OCI-LY7 (cell line): ENCODE data around the gene PAN2. TPM values are rescaled to one million over a fixed set of nuclear protein-coding genes. Genes with fewer than 3 reads are reported as not detected.
"Not testable (repeated sequence)": the region's sequence is repeated elsewhere in the genome, so short reads cannot be mapped to it uniquely, and the experiment has no call there.

Experiments
- BruUV-seq: library from RNA; stranded (reverse); fragments of 400-500 nt; replicated peaks from 2 replicates; lab custom pipeline; 2021; lab: Mats Ljungman, UMichigan
- CTCF ChIA-PET: fragments of 300-600 bp; sonication (Branson Sonifier 250); formaldehyde crosslinking; loops from one replicate; lab custom pipeline; 2022; ENCODE audit warnings: antibody characterized with exemption; ENCODE audit not compliant: unreplicated experiment; lab: Charles Lee
- POLR2A ChIA-PET: fragments of 300-600 bp; sonication (Branson Sonifier 250); formaldehyde crosslinking; loops from one replicate; lab custom pipeline; 2022; ENCODE audit warnings: antibody characterized with exemption; lab: Charles Lee
- DNase-seq: peaks from one replicate; pipeline ENCODE4 v3.0.0-alpha.2; 2015; ENCODE audit warnings: low spot score
- H2AFZ ChIP-seq: fragments of 200-600 bp; sonication (generic), shearing (Covaris generic); 2 replicates; pipeline ENCODE4 v1.6.1; 2014; ENCODE audit warnings: mild to moderate bottlenecking, antibody characterized with exemption, low read length, moderate library complexity
- H3K27ac ChIP-seq: fragments of 200-600 bp; sonication (generic); 2 replicates; pipeline ENCODE4 v1.5.1; 2014; ENCODE audit warnings: mixed run types, low read depth, mild to moderate bottlenecking, moderate library complexity, low read length, inconsistent platforms; ENCODE audit not compliant: poor library complexity, severe bottlenecking
- H3K36me3 ChIP-seq: fragments of 200-600 bp; sonication (generic); 2 replicates; pipeline ENCODE4 v1.6.1; 2014; ENCODE audit warnings: mild to moderate bottlenecking, antibody characterized with exemption, low read length, moderate library complexity, mixed read lengths; ENCODE audit not compliant: insufficient read depth
- H3K4me1 ChIP-seq: fragments of 200-600 bp; sonication (generic); 2 replicates; pipeline ENCODE4 v1.5.1; 2014; ENCODE audit warnings: mild to moderate bottlenecking, low read length; ENCODE audit not compliant: insufficient read depth, poor library complexity, severe bottlenecking
- H3K4me2 ChIP-seq: fragments of 200-600 bp; sonication (generic); 2 replicates; pipeline ENCODE4 v1.6.1; 2014; ENCODE audit warnings: mild to moderate bottlenecking, low read length
- H3K4me3 ChIP-seq: fragments of 200-600 bp; sonication (generic); 2 replicates; pipeline ENCODE4 v1.5.1; 2014; ENCODE audit warnings: mild to moderate bottlenecking, low read depth, low read length; ENCODE audit not compliant: poor library complexity, severe bottlenecking
- H3K79me2 ChIP-seq: fragments of 200-600 bp; sonication (generic); 2 replicates; pipeline ENCODE4 v1.6.1; 2016; ENCODE audit warnings: low read depth, mild to moderate bottlenecking, low read length, moderate library complexity, mixed read lengths; ENCODE audit not compliant: insufficient read depth
- H3K9me2 ChIP-seq: fragments of 200-600 bp; sonication (generic); 2 replicates; pipeline ENCODE4 v1.6.1; 2016; ENCODE audit warnings: mild to moderate bottlenecking, low read length, mixed read lengths; ENCODE audit not compliant: insufficient read depth
- H3K9me3 ChIP-seq: fragments of 200-600 bp; sonication (generic); 2 replicates; pipeline ENCODE4 v1.6.1; 2014; ENCODE audit warnings: mild to moderate bottlenecking, mixed run types, low read length, mixed read lengths
- H4K20me1 ChIP-seq: fragments of 200-600 bp; sonication (generic); 2 replicates; pipeline ENCODE4 v1.6.1; 2014; ENCODE audit warnings: mild to moderate bottlenecking, antibody characterized with exemption, low read length, moderate library complexity, mixed read lengths; ENCODE audit not compliant: insufficient read depth
- EZH2phosphoT487 ChIP-seq: fragments of 200-600 bp; sonication (generic); IDR thresholded peaks from 2 replicates; pipeline ENCODE4 v1.6.1; 2018; ENCODE audit warnings: low read depth, borderline replicate concordance, mild to moderate bottlenecking, mixed run types, antibody characterized with exemption, low read length, moderate library complexity, mixed read lengths
- intact Hi-C: fragments of 100-400 bp; cut with micrococcal nuclease; formaldehyde crosslinking; loops from one replicate; pipeline ENCODE4 v1.10.0; 2022; ENCODE audit not compliant: unreplicated experiment
- total RNA-seq, 2 experiments: library from RNA; depleted of rRNA in 1 of 2; stranded (reverse); fragments of >200 nt in 1 of 2; shearing (Covaris generic) in 1 of 2; gene quantifications; 2 replicates each; pipeline ENCODE4 v1.2.3, GENCODE V29; 2014 to 2022
- TF ChIP-seq, protein P1 (sequence below): fragments of 200-600 bp; sonication (generic); conservative IDR thresholded peaks from 2 replicates; pipeline ENCODE4 v1.5.1; 2014; ENCODE audit warnings: mild to moderate bottlenecking, antibody characterized with exemption, low read length, moderate library complexity, mixed read lengths

PAN2 gene
- total RNA-seq, 2 experiments from 2014 or later, result 106 to 117 TPM

DNA sequence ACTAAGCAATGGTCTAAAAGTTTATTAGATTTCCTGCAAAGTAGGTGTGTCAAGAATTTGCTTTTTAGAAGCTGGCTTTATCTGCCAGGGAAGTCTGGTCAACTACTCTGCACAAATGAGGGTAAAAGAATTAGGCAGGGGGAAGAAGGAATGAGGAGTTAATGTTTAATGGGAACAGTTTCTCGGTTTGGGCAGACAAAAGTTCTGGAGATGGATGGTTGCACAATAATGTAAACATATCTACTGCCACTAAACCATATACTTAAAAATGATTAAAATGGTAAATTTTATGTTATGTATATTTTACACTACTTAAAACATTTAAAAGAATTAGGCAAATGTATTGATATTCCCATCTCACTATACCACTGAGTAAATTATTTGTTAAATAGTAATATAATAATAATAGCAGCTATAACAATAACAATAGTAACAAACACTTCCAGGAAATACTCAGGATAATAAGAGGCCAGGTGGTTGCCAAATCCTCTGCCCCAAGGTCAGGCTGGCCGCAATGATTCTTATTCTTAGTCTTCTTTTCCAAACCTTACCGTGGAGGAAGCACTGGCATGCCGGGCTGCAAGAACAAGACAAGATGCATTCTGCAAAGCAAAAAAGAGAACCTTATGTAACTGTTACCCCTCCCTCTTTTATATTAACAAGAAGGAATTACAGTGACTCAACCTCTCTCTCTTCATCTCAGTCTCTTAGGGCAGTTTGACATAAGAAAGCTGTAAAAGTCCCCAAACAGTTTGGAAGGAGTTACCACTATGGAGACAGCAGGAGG lies 47.6 kb downstream of the PAN2 start:
- Histone ChIP-seq H3K36me3 (peaks cover 94% of the 10 kb centered on the region), H3K4me3 (no peak overlapping the region), H3K4me2 (no peak overlapping the region), H3K9me3 (no peaks in the 10 kb centered on the region), H3K27ac (no peak overlapping the region), H3K4me1 (peaks cover under 1% of the 10 kb centered on the region), H4K20me1 (no peaks in the 10 kb centered on the region), H2AFZ (no peak overlapping the region), H3K9me2 (no peaks in the 10 kb centered on the region), H3K79me2 (peaks cover 42% of the 10 kb centered on the region)
- ChIA-PET CTCF (no interaction called here), POLR2A (interaction anchor here (0.6 to 1.0 kb wide), 3 partner anchors 12 to 151 kb away, joined by 3 to 4 read pairs (median 4); no protein-coding TSS in a partner anchor)
- intact Hi-C loops, result no loop called here
- no peak for TF ChIP-seq EZH2phosphoT487
- TF ChIP-seq, protein P1, sequence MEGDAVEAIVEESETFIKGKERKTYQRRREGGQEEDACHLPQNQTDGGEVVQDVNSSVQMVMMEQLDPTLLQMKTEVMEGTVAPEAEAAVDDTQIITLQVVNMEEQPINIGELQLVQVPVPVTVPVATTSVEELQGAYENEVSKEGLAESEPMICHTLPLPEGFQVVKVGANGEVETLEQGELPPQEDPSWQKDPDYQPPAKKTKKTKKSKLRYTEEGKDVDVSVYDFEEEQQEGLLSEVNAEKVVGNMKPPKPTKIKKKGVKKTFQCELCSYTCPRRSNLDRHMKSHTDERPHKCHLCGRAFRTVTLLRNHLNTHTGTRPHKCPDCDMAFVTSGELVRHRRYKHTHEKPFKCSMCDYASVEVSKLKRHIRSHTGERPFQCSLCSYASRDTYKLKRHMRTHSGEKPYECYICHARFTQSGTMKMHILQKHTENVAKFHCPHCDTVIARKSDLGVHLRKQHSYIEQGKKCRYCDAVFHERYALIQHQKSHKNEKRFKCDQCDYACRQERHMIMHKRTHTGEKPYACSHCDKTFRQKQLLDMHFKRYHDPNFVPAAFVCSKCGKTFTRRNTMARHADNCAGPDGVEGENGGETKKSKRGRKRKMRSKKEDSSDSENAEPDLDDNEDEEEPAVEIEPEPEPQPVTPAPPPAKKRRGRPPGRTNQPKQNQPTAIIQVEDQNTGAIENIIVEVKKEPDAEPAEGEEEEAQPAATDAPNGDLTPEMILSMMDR, result no peak
- DNase-seq, result no peak
- BruUV-seq, result TSS peak; percentile 46

DNA sequence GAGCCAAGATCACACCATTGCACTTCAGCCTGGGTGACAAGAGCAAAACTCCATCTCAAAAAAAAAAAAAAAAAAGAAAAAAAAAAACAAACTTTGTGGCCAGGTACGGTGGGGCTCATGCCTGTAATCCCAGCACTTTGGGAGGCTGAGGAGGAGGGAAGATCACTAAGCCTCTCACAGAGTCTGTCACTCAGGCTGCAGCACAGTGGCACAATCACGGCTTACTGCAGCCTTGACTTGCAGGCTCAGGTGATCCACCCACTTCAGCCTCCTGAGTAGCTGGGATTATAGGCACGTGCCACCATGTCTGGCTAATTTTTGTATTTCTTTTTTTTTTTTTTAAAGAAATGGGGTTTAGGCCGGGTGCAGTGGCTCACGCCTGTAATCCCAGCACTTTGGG lies 49.5 kb downstream of the PAN2 start:
- H3K4me1 ChIP-seq, H3K4me2 ChIP-seq, intact Hi-C loops, POLR2A ChIA-PET, H3K4me3 ChIP-seq, H2AFZ ChIP-seq, H3K9me3 ChIP-seq, H4K20me1 ChIP-seq, H3K27ac ChIP-seq, BruUV-seq, H3K9me2 ChIP-seq, DNase-seq: not testable (repeated sequence)
- H3K79me2 ChIP-seq, result peaks cover 28% of the 10 kb centered on the region
- peaks cover 94% of the 10 kb centered on the region for H3K36me3 ChIP-seq
- CTCF ChIA-PET, result interaction anchor here (0.6 kb wide), 1 partner anchor 188 kb away, joined by 3 read pairs; no protein-coding TSS in a partner anchor

DNA sequence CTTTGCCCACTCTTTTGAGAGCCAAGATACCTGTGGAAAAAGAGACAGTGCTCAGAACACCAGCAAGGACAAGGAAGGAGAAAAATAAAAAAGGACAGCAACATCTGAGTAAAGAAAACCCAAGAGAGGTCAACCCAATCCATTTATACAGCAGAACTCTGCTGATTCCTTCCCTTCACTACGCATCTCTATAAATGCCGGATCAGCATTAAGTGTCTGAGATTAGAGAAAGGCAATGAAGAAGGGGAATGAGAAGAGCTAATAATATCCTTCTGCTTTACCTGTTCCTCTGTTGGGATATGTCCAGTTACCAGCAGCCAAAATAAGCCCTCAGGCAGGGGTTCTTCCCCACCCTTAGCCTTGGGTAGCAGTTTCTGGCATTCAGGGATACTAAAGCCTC lies 51.2 kb downstream of the PAN2 start:
- H2AFZ ChIP-seq, result no peak overlapping the region
- no peak overlapping the region for H3K4me2 ChIP-seq
- intact Hi-C loops, result no loop called here
- no peaks in the 10 kb centered on the region for H3K9me3 ChIP-seq
- no TSS peak for BruUV-seq
- no peaks in the 10 kb centered on the region for H4K20me1 ChIP-seq
- H3K4me3 ChIP-seq, result no peak overlapping the region
- no peak overlapping the region for H3K27ac ChIP-seq
- ChIA-PET POLR2A (no interaction called here), CTCF (no interaction called here)
- peaks cover 12% of the 10 kb centered on the region; the same call in 1 of the 2 replicates for H3K79me2 ChIP-seq
- DNase-seq, result no peak
- TF ChIP-seq, protein P1, result no peak
- TF ChIP-seq EZH2phosphoT487, result no peak
- no peaks in the 10 kb centered on the region for H3K9me2 ChIP-seq
- no peaks in the 10 kb centered on the region for H3K4me1 ChIP-seq
- H3K36me3 ChIP-seq, result peaks cover 95% of the 10 kb centered on the region
